T-helper 9 cell (primary cell): Measurements from ENCODE around the gene CHMP2A.
"Not testable (repeated sequence)": the region's sequence is repeated elsewhere in the genome, so short reads cannot be mapped to it uniquely, and the experiment has no call there.

Experiments used
- DNase-seq: peaks from one replicate; pipeline ENCODE4 v3.0.0-alpha.2; 2020
- total RNA-seq, 2 donors: gene quantifications; one replicate each; lab custom pipeline; 2026; lab: John Stamatoyannopoulos, UW

Gene CHMP2A
- total RNA-seq: 31.6 to 46.7 reads per million in 2 donors

DNA sequence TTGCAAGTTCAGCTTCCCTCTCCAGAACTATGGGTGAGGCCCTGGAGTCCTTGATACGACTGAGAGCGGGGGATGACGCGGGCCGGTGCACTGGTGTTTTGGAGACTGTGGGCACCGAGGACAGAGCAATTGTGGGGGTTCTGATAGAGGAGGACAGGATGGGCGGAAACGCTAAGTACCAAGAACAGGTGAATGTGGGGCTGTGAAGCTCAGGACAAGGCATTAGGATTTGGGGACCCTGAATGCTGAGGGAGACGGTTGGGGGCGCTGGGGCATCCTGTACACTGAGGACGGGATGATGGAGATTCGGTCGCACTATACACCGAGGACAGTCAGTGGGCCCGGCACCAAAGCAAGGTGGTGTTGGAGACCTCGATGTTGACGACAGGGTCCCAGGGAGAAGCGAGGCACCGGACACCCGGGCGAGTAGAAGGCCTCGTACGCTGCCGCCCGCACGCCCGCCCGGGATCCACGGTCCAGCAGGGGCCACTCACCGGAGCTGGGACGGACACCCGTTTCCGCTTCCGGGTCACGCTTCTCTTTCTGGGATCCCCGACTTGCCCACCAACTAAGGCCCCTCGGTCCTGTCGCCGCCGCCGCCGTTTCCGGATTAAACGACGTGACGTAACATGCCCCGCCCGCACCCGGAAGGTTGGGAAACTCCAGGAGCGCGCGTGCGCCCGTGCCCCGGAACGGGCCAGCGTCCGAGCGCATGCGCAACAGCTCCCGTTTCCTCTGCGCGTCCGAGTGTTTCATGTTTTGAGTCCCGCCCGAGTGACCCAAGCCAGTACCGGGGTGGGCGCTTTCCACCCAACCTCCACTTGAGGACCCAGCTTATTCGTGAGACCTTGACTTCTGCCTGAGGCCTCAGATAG is at the start of gene CHMP2A:
Gene CHMP2A (minus strand): TSS at position 612 of the 875 bp plus-strand sequence. CDS start 893 bp downstream, outside the sequence.
- peak; percentile 98 for DNase-seq

- no peak for DNase-seq
These were observed 31.3 kb upstream of the CHMP2A start for GRCh38 chr19:58586133-58586765.

DNA sequence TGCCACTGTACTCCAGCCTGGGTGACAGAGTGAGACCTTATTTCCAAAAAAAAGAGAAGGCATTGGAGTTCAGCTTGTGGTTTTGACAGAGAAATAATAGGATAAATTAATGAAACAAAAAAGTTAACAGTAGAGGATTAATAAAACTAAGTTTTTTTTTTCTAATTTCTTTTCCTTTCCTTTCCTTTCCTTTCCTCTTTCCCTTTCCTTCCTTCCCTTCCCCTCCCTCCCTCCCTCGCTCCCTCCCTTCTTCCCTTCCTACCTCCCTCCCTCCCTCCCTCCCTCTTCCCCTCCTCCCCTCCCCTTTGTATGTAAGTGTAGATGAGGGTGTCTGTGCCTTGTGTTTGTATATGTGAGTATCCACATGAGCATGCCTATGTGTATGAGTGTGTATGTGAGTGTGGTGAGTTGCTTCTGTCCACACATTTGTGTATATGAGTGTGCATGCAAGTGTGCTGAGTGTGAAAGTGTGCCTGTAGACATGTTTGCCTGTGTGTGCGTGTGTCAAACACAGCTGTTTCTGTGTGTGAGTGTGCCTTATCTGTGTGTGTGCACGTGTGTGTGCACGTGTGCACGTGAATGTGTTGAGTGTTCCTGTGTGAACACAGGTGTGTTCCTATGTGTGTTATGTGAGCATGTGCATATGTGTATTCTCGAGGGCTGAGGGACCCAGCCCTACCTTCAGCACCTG is 30.7 kb upstream of the CHMP2A start:
- DNase-seq: no peak

GRCh38 chr19:58584498-58585441 is 29.9 kb upstream of the CHMP2A start:
- DNase-seq: no peak

DNA sequence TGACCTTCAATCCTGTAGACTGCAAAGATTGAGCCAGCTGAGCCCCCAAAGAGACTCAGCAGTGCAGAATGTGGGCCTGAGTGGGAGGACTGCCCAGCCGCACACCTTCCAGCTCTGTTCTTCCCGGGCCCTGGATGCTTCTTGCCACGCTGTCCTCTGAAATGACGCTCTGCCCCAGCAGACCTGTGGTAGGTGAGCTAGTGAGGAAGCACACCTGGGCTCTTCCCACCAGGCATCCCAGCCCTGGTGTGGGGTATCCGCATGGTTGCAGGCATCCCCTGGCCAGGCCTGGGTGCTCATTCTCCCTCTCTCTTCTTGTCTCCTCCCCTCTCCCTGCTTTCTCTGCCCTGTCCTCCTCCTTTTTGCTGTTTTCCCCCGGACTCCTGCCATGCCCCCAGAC is 28.1 kb upstream of the CHMP2A start:
- no peak for DNase-seq

- peak; percentile 85 for DNase-seq
These were observed 26.6 kb upstream of the CHMP2A start for GRCh38 chr19:58581227-58582141.

- no peak for DNase-seq
These were observed 24.7 kb upstream of the CHMP2A start for GRCh38 chr19:58579473-58580142.

DNA sequence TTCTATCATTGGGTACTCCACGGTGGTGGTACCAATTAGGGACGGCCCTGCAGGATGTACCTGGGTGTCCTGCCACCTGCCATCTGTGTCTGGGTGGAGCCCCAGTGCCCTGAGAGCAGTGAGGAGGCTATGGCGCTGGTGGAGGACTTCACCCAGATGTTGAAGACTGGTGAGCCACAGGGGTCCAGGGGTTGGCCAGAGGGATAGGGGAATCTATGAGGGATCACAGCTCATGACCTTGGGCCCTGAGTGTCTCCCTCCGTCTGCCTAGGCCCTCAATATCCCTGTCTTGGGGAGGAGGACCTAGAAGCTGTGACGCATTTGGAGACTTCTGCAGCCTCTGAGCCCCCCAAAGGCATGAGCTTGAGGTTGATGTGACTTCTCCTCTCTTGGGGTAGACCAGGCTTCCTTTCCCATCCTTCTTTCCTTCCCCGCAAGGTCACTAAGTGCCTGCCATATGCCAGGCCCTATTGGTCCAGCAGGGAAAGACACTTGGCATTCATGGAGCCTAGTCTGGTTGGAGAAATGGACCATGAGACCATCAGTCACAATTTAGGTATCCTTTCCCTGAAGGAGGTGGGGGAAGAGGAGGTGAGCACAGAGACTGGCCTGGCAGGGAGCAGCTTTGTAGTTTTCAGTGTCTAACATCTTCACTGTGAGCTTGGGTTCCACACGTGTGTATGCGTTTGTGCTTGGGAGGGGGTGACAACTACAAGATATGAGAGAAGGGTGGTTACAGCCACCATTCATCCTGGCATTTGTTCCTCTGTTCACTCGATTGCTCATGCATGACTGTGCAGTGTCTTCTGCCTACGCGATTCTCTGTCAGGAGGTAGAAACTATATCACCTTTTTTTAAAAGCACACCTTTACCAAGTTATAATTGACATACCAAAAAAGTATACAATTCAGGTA is 23.4 kb upstream of the CHMP2A start:
- no peak for DNase-seq

- DNase-seq: not testable (repeated sequence)
These were observed 22.7 kb upstream of the CHMP2A start for GRCh38 chr19:58577581-58577980.

DNA sequence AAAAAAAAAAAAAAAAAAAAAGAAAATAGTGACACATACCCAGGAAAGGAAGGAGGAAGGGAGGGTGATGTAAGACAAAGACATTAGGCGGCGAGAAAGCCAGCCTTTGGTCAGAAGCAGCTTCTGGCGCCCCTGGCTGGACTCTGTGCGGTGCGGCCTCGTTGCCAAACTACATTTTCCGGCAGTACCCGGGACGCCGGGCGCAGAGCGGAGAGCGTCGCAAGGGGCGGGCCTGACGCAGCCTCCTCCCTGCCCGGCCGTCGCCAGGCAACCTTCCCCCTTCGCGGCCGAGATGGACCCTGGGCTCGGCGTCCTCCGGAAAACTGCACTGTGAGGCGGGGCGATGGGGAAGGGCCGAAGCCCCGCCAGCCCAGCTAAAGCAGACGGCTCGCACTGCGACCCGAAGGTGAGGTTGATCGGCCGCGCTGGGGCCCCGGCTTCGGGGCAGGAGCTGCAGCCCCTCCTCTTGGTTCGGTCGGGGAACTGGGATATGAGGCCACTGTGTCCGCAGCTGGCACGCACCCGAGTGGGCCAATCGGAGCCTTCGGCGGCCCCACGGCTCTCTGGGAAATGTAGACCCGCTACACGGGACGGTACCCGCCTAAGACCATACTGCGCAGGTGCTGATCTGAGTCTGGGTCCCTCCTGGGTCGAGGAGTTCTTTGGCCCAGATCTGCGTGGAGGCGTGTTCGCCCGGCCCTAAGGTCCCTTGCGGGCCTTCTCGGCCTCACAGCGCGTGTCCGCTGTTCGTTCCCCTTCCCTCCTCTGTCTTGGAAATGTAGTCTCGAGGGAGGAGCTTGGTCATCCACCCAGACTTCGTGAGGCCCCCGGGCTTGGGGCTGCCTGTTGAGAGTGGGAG is 20.5 kb upstream of the CHMP2A start:
- DNase-seq: peak; percentile 63

DNA sequence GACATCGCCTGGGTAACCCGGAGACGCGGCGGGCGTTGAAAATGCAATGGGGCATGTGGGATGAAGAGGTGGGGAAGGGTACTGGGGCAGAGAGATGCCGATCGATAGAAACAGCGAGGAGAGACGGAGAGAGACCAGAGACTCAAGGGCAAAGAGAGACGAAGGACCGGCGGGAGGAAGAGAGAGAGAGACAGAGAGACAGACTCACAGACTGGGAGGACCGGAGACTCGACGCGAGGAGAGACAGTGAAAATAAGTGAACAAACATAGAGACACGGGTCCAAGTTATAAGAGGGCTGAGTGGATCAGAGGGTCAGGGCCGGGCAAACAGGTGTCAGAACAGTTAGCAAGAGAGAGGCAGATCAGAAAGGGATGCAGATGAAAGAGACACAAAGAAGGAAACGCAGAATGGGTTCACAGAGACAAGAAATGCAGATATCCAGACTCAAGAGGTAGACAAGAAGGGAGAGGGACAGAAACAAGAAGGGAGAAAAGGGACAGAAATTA is 18.8 kb upstream of the CHMP2A start:
- DNase-seq: no peak

GRCh38 chr19:58572818-58573657 is 18.1 kb upstream of the CHMP2A start, which contains the start of gene MZF1:
MZF1 (minus strand) TSS chr19:58573335; CDS start chr19:58571389, 1,946 bp downstream.
- DNase-seq: peak; percentile 99

DNA sequence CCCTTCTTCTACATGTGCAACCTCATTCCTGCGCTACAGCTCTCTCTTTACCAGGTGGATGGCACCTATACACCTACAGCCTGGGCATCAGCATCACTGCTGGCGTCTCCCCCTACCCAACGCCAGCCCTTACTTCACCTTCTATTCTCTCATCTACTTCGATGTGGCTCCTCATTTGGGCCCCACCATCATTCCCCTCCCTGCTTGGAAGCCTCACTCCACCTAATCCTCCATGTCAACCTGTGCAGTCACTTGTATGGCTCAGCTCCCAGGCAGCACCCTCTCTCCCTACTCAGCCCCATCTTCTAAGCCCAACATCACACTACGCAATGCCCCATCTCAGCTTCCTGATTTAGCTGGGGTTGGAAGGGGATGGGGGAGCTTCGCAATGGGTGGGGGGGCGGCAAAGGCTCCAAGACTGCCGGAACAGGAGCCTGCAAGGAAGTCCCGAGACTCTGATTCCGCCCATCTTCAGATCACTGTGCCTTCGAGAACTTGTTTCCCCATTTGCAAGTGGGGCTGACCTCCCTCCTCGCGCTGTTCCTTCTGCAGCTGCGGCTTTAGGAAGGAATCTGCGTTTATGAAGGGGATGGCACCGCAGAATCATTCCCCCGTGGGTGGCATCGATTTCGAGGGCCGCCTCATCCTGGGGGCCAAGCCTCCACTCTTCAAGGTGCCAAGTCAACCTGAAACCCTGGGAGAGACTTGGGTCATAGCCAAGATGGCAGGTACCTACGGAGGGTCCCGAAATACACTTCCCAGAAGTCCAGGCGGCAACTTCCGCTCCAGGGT is 17.3 kb upstream of the CHMP2A start:
- no peak for DNase-seq

- no peak for DNase-seq
These were observed 16.7 kb upstream of the CHMP2A start for GRCh38 chr19:58571575-58571947.

DNA sequence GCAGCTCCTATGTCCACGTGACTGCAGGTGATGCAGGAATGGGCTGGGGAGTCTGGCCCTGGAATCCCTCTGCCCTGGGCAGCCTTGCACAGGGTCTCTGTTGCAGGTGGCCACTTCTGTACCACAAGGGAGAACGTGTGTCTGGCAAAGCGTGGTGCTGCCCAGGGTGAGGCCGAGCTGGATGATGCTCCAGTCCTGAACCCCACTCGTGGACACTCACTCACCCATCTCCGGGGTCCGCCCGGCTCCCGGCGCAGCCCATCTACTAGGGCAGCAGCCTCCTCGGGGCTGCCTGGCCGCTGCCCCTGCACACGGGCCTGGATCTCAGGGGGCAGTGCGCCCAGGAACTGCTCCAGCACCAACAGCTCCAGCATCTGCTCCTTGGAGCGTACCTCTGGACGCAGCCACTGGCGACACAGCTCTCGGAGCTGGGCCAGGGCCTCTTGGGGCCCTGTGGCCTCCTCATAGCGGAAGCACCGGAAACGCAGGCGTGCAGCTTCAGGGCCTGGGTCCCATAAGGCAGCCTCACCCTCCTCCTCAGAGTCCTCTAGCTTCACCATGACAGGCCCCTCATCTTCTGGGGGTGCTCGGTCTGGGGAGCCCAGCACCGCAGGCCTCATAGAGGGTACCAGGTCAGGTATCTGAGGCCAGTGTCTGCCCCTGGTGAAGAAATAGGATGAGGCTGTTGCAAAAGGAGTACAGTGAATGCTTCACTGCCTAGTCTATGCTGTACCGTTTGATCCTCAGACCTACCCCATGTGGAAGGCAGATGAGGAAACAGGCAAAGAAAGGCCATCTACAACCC is 16.1 kb upstream of the CHMP2A start:
- no peak for DNase-seq
